Adrenal gland (tissue), 5 donors: ENCODE results near the gene GAGE12D.
"Not testable (repeated sequence)": the region's sequence is repeated elsewhere in the genome, so short reads cannot be mapped to it uniquely, and the experiment has no call there.

Source experiments
- POLR2A ChIP-seq, 2 donors: fragments of 450-650 bp; IDR thresholded peaks; one replicate each; pipeline ENCODE4 v1.6.1; 2017; ENCODE audit warnings: antibody characterized with exemption in 2 of 2, mild to moderate bottlenecking in 2 of 2, moderate library complexity in 1 of 2
- TF ChIP-seq, protein P1 (sequence below), 6 experiments: fragments of 450-650 bp in 4 of 6; fragments of 200-600 bp in 2 of 6; sonication (generic) in 1 of 6; IDR thresholded peaks; 1 replicate in 5 of 6; 2 replicates in 1 of 6; pipeline versions ENCODE4 v1.5.1 to v1.8.0; 2016 to 2021; ENCODE audit warnings: antibody characterized with exemption in 6 of 6, mild to moderate bottlenecking in 2 of 6, moderate library complexity in 1 of 6
- donor health status: DM: no; HTN: no; CAD: no.

DNA sequence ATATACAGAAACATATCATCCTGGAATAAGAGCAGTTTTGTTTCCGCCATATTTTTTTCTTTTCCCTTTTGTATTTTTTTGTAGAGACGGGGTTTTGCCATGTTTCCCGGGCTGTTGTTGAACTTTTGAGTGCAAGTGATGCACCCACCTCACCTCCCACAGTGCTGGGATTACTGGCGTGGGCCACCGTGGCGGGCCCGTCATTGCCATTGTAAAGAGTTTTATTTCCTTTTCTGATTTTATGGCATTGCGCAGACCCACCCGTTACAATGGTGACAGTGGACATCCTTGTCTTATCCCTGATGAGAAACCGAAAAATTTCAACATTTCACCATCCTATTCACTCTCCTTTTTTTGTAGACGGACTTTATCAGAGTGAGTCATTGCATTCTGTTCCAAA lies 27.2 kb downstream of the GAGE12D start:
- TF ChIP-seq, protein P1, sequence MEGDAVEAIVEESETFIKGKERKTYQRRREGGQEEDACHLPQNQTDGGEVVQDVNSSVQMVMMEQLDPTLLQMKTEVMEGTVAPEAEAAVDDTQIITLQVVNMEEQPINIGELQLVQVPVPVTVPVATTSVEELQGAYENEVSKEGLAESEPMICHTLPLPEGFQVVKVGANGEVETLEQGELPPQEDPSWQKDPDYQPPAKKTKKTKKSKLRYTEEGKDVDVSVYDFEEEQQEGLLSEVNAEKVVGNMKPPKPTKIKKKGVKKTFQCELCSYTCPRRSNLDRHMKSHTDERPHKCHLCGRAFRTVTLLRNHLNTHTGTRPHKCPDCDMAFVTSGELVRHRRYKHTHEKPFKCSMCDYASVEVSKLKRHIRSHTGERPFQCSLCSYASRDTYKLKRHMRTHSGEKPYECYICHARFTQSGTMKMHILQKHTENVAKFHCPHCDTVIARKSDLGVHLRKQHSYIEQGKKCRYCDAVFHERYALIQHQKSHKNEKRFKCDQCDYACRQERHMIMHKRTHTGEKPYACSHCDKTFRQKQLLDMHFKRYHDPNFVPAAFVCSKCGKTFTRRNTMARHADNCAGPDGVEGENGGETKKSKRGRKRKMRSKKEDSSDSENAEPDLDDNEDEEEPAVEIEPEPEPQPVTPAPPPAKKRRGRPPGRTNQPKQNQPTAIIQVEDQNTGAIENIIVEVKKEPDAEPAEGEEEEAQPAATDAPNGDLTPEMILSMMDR (IDR thresholded peaks at IDR 0.05): not testable (repeated sequence)
- not testable (repeated sequence) for TF ChIP-seq POLR2A (IDR thresholded peaks at IDR 0.05)
